Amygdala (tissue), 56 donors: Measurements from ENCODE around the gene C6orf136.

ENCODE experiments used
- DNase-seq, 56 donors: peaks; one replicate each; lab custom pipeline; 2025; lab: John Stamatoyannopoulos, UW

Gene C6orf136

GRCh38 chr6:30646450-30647241 is at the start of gene C6orf136:
Gene C6orf136 (plus strand): TSS chr6:30647133. CDS start chr6:30647232, 99 bp downstream.
- peak; percentile 42 to 97 (median 87) for DNase-seq

- peak in 41 of 56 donors; percentile 1 to 88 (median 39) for DNase-seq
Measured at GRCh38 chr6:30597315-30598144, 49.4 kb upstream of the C6orf136 start.

- DNase-seq = no peak
Measured at GRCh38 chr6:30598912-30599624, 47.9 kb upstream of the C6orf136 start.

DNA sequence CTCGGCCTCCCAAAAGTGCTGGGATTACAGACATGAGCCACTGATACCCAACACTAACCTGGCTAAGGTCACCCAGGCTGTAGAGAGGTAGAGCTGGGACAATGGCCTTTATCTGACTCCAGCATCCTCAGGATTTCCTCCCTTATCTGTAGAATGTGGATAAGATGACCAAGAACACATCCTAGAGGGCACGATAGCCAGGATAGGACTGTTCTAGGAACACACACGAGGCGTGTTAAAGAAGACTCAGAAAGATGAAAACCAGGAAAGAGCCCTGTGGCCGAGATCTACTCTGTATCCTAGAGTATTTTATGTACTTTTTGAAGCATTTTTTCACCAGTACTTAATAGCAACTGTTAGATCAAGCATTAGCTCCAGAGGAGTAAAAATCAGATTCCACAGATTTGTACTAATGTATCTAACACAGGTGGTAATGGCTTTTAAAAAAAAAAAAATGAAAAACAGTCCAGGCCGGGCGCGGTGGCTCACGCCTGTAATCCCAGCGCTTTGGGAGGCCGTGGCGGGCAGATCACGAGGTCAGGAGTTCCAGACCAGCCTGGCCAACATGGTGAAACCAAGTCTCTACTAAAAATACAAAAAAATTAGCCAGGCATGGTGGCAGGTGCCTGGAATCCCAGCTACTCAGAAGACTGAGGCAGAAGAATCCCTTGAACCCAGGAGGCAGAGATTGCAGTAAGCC is 47.2 kb upstream of the C6orf136 start:
- DNase-seq = no peak

GRCh38 chr6:30600451-30600961 is 46.4 kb upstream of the C6orf136 start:
- DNase-seq = peak in 10 of 56 donors; percentile 3 to 26 (median 14)

GRCh38 chr6:30601436-30601814 is 45.5 kb upstream of the C6orf136 start:
- no peak for DNase-seq

GRCh38 chr6:30601815-30602641 is 44.9 kb upstream of the C6orf136 start:
- peak in 1 of 56 donors; percentile 14 for DNase-seq

DNA sequence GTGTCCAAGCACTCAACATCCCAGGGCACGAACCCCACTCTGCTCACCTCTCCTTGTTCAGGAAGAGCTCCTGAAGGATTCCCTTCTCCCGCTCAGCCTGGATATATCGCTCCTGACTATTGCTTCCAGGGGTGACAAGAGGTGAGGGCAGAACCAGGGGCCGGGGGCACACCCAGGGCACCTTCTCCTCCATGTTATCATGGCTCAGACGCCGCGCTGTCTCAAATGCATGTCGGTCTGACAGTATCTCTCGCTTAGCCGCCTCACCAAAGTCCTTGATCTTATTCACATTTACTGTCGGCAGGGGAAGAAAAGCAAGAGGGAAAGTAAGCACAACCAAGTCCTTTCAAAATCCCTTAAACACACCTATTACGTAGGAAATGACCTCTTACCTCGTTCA is 43.0 kb upstream of the C6orf136 start:
- DNase-seq = no peak

- DNase-seq = no peak
Measured at GRCh38 chr6:30610065-30610464, 36.9 kb upstream of the C6orf136 start.

DNA sequence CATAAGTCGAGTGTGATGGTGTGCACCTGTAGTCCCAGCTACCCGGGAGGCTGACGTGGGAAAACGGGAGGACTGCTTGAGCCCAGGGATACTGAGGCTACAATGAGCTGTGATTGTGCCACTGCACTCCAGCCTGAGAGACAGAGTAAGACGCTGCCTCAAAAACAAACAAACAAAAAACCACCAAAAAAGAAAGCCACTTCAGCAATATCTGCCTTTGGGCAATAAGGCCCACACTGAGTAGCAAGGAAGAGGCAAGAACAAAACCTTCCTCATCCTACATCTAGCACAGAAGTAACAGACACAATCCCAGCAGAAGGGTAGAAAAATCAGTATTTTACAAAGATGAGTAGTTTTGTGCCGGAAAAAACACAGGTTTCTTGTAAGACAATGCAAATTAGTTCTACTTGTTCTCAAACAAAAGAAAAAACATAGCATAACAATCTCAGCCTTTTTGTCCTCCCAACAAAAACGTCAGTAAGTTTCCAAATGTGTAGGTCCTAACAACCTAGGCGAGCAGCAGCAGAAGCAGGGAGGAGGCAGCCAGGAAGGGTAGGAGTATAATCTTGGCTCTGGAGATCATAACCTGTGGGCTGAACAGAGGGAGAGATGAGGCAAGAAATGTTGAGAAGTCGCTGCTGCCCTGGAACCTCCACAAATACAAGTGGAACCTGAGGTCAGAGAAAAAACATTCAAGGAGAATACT is 35.6 kb upstream of the C6orf136 start:
- DNase-seq = no peak

- DNase-seq = no peak
Measured at GRCh38 chr6:30611856-30612194, 35.1 kb upstream of the C6orf136 start.

GRCh38 chr6:30612213-30612612 is 34.7 kb upstream of the C6orf136 start:
- DNase-seq = no peak

- no peak for DNase-seq
Measured at GRCh38 chr6:30612687-30613248, 34.2 kb upstream of the C6orf136 start.

- DNase-seq = no peak
Measured at GRCh38 chr6:30613251-30614043, 33.5 kb upstream of the C6orf136 start.

GRCh38 chr6:30614044-30614842 is 32.7 kb upstream of the C6orf136 start:
- peak in 5 of 56 donors; percentile 10 to 43 (median 15) for DNase-seq

GRCh38 chr6:30614843-30615218 is 32.1 kb upstream of the C6orf136 start:
- peak in 55 of 56 donors; percentile 12 to 95 (median 79) for DNase-seq
